GM18517 (cell line): ENCODE results near the gene HIPK3.
"Not testable (repeated sequence)": the region's sequence is repeated elsewhere in the genome, so short reads cannot be mapped to it uniquely, and the experiment has no call there.

Experiments used
- ATAC-seq: cut with Tn5 transposase; IDR thresholded peaks from one replicate; pipeline ENCODE4 v1.9.1; 2021; ENCODE audit warnings: mild to moderate bottlenecking, moderate library complexity; ENCODE audit not compliant: unreplicated experiment

The HIPK3 gene

GRCh38 chr11:33347490-33348125 is 90.4 kb downstream of the HIPK3 start:
- peak; percentile 78 for ATAC-seq

GRCh38 chr11:33350287-33350686 is 93.1 kb downstream of the HIPK3 start:
- no peak for ATAC-seq

GRCh38 chr11:33358150-33358831 is 101.1 kb downstream of the HIPK3 start:
- no peak for ATAC-seq

GRCh38 chr11:33360642-33361041 is 103.5 kb downstream of the HIPK3 start:
- no peak for ATAC-seq

DNA sequence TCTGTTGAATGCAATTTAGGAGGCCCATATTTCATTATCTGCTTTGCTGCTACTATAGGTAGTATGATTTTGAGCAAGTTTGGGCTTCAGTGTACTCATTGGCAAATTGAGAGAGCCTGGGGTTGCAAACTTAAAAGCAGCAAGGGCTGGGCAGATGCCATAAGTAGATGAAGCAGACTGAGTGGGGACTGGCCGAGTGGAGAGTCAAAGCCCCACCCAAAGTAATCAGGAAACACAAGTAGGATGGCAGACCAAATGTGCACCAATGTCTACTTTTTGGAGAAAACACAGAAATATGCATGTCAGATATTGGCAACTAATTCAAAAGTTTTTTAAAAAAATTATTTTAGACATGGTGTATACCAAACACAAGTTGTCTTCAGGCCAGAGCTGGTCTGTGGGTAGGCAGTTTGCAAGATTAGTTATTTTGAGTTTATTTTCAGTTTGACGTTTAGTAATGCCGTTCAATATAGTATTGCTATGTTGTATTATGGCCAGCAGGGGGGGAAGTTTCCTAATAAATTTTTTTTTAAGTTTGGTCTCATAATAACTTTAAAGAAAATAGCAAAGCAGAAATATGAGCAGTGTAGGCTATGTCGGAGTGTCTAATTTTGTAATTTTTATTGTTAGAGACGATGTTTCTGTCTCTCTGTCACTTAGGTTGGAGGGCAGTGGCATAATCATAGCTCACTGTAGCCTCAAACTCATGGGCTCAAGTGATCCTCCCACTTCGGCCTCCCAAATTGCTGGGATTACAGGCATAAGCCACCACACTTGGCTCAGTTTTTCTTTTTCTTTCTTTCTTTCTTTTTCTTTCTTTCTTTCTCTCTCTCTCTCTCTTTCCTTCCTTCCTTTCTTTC is 105.1 kb downstream of the HIPK3 start:
- peak; percentile 66 for ATAC-seq

DNA sequence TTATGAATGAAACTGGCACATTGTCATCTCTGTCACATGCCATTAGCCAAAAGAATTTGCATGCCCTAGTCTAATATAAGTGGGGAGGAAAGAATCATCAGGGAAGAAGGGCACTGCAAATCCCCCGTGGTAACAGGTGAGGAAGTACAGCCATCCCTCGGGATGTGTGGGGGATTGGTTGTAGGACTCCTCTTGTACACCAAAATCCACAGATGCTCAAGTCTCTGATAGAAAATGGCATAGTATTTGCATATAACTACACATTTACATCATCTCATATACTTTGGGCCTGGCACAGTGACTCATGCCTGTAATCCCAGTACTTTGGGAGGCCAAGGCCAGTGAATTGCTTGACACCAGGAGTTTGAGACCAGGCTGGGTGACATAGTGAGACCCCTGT is 109.7 kb downstream of the HIPK3 start:
- no peak for ATAC-seq

DNA sequence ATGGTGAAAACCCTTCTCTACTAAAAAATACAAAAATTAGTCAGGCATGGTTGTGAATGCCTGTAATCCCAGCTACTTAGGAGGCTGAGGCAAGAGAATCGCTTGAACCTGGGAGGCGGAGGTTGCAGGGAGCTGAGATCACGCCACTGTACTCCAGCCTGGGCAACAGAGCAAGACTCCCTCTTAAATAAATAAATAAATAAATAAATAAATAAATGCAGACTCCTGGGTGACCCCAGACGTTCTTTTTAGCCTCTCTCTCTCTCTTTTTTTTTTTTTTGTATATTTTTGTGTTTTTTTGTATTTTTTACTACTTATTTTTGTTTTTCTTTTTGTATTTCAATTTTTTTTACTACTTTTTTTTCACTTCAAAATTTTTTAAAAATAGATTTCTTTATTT is 111.3 kb downstream of the HIPK3 start:
- not testable (repeated sequence) for ATAC-seq

- no peak for ATAC-seq
These were observed 111.8 kb downstream of the HIPK3 start for GRCh38 chr11:33368931-33369330.

GRCh38 chr11:33373636-33374035 is 116.5 kb downstream of the HIPK3 start:
- no peak for ATAC-seq

DNA sequence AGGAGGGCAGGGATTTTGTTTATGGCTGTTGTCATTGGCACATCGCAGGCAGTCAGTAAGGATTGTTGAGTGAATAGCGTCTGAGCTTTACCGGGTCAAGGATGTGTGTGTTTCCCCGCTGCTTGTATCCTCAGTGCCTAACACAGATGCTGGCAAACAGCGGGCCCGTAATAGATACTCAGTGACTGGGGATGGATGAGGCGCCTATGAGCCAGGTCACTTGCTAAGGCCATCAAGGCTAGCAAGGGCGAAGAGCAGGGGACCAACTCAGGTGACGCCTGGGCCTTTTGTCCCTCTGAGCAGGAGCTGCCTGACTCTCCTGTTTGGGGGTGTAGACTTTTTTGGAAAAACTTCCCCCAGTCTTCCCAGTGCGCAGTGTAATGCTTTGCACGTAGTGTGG is 118.1 kb downstream of the HIPK3 start:
- ATAC-seq: no peak

GRCh38 chr11:33375688-33376311 is 118.6 kb downstream of the HIPK3 start, which contains the start of gene KIAA1549L:
Gene KIAA1549L (plus strand): TSS chr11:33376108.
- no peak for ATAC-seq

GRCh38 chr11:33376331-33377310 is 119.4 kb downstream of the HIPK3 start:
- ATAC-seq: no peak

DNA sequence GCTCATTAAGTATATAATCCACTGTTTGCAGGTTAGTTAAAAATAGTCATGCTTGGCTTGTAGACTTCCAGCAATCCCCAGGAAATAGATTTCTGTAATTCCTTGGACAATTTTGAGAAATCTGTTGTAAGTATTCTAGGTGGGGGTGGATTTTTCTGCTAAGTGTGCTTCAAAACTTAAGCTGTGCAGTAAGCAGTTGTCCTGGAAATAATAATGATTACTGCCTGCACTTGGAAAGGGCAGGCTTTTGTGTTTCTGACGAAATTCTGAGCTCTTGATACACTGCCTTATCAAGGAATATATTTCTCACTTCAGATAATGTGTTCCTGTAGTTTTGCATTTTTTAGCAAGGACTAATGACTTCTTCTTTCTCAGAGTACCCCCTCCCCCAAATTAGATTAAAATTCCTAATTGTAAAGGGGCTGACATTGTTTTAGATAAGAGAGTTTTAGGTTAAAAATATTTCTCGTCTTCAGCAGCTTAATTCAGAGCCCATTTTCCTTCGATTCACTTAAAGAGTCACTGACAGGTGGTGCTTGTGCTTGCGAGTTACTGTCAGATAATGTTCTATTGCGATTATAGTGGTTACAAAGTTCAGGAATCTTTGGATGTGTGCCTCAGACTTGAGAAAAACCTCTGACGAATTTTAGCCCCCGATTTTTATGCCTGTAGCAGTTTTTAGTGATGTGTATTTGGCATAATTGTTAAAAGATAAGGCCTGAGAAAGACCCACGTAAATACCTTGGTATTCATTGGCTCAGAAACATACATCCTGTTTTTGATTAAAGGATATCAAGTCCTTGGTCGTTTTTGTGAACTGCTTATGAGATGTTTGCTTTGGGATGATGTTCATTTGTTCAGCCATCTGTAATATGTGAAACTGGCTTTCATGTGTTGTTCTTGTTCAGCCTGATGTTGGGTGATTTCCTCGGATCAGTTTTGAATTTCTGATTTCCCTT is 120.5 kb downstream of the HIPK3 start:
- no peak for ATAC-seq

- ATAC-seq: peak; percentile 44
These were observed 122.8 kb downstream of the HIPK3 start for GRCh38 chr11:33379947-33380346.

DNA sequence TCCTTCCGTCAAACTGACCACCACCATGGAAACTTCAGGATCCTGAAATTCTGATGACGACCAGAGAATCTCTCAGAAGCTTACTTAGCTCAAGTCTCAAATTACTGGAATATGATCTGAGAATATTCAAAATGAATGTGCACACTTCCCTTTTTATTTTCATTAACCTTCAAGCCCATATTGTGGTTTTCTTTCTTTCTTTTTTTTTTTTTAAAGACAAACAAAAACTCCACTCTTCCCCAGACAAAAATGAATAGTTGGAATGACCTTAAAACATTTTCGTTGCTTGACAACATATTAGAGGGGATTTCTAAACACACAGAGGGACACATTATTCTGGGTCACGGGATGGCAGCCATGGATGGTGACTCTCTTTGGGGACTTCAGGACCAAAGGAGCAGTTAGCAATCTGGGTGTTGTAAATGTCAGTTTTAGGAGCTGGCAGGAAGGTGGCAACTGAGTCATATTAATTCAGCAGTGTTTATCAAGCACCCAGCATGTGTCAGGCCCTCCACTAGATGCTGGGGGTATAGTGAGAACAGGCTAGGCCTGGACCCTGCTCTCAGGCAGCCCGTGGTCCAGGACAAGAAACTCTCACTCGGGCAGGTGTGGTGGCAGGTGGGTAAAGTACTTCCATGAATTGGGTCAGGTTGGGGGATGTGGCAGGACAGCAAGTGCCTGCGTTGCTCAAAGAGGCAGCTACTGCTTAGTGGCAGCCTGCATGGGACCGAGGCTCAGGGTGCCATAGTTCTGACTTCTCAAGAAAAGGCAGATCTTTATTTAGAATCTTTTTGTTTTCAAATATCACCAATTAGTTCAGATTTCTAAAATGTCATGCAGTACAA is 126.1 kb downstream of the HIPK3 start:
- ATAC-seq: no peak

DNA sequence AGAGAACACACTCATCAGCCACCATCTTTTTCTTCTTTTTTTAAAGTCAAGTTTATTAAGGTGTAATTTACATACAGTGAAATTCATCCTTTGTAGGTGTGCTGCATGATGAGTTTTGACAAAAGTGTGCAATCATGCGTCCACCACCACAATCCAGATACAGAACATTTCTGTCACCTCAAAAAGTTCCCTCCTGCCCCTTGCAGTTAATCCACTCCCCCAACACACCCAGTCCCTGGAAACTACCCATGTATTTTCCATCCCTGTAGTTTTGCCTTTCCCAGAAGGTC is 126.7 kb downstream of the HIPK3 start:
- ATAC-seq: no peak

DNA sequence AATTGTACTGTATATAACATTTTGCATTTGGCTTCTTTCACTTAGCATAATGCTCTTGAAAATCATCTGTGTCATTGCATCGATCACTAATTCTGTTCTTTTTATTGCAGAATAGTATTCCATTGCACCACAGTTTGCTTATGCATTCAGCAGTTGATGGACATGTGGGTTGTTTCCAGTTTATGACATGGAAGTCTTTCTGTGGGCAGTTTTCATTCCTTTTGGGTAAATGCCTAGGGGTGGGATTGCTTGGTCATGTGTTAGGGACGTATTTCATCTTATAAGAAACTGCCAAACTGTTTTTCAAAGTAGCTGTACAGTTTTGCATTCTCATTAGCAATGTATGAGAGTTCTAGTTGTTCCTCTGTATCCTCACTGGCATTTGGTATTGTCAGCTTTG is 127.0 kb downstream of the HIPK3 start:
- no peak for ATAC-seq

- ATAC-seq: no peak
These were observed 130.4 kb downstream of the HIPK3 start for GRCh38 chr11:33387581-33387980.
